Thymus (tissue), 11 donors: ENCODE results near the gene LRRC4C. TPM values are rescaled to one million over a fixed set of nuclear protein-coding genes. Genes with fewer than 3 reads are reported as not detected.

Experiments used
- DNase-seq, 9 donors: peaks; one replicate each; pipeline ENCODE4 v3.0.0-alpha.2; 2013; ENCODE audit warnings: low spot score in 9 of 9, low read depth in 6 of 9, missing footprints in 1 of 9
- H3K27ac ChIP-seq, 2 donors: one replicate each; pipeline ENCODE4 v1.5.1; 2013; ENCODE audit warnings: control low read depth in 1 of 2, low read depth in 1 of 2, low read length in 1 of 2, mild to moderate bottlenecking in 1 of 2, moderate library complexity in 1 of 2
- H3K27me3 ChIP-seq, 2 donors: one replicate each; pipeline ENCODE4 v1.5.1; 2013; ENCODE audit warnings: low read length in 1 of 2; ENCODE audit not compliant: control insufficient read depth in 2 of 2, insufficient read depth in 1 of 2
- H3K36me3 ChIP-seq, 2 donors: one replicate each; pipeline ENCODE4 v1.5.1; 2013; ENCODE audit warnings: low read length in 1 of 2, mild to moderate bottlenecking in 1 of 2, moderate library complexity in 1 of 2; ENCODE audit not compliant: control insufficient read depth in 2 of 2, insufficient read depth in 2 of 2
- H3K4me1 ChIP-seq, 2 donors: one replicate each; pipeline ENCODE4 v1.5.1; 2013; ENCODE audit warnings: low read length in 2 of 2; ENCODE audit not compliant: control insufficient read depth in 2 of 2, insufficient read depth in 2 of 2
- H3K4me3 ChIP-seq, 2 donors: one replicate each; pipeline ENCODE4 v1.5.1; 2013; ENCODE audit warnings: low read length in 2 of 2, control low read depth in 1 of 2, mild to moderate bottlenecking in 1 of 2
- H3K9me3 ChIP-seq, 2 donors: one replicate each; pipeline ENCODE4 v1.5.1; 2013; ENCODE audit warnings: low read length in 1 of 2, mild to moderate bottlenecking in 1 of 2; ENCODE audit not compliant: control insufficient read depth in 2 of 2, insufficient read depth in 1 of 2
- WGBS: extraction: QIAGEN DNeasy Blood & Tissue Kit; methylation state at CpG from one replicate; pipeline ENCODE4 v1.1.7; 2013; 5-methylcytosine and 5-hydroxymethylcytosine counted together
- polyA plus RNA-seq: library from polyadenylated mRNA; stranded (reverse); fragments of 200-250 nt; gene quantifications from one replicate; pipeline ENCODE4 v1.2.3, GENCODE V29; 2013
- total RNA-seq: library from RNA; stranded (reverse); fragments of 120-200 nt; gene quantifications from one replicate; pipeline ENCODE4 v1.2.4, GENCODE V29; 2013
- donor health status: healthy.

LRRC4C gene
- total and polyA plus RNA-seq, 2 donors, result 0.30 to 1.6 TPM

DNA sequence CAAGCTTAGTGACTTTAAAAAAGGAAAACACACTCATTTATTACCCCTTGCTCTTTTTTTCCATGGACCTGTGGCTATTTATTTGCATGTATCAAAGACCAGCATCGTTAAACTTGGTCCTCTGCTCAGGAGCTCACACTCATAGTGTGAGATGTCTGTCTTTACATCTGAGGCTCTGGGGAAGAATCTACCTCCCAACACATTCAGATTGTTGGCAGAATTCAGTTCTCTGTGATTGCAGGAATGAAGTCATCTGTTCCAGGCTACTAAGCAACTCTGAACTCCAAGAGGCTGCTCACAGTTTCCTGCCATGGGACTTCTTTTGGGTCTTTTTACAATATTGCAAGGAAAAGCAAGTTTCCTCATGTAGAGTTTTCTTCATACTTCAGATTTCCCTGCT is 138.8 kb downstream of the LRRC4C start:
- 89% methylated on average over 1 of the region's 1 CpG for WGBS
- H3K36me3 ChIP-seq, result no peaks in the 10 kb centered on the region
- H3K9me3 ChIP-seq, result no peaks in the 10 kb centered on the region
- no peaks in the 10 kb centered on the region for H3K4me1 ChIP-seq
- H3K4me3 ChIP-seq, result no peak overlapping the region
- no peaks in the 10 kb centered on the region for H3K27me3 ChIP-seq
- no peak overlapping the region for H3K27ac ChIP-seq
- no peak for DNase-seq

DNA sequence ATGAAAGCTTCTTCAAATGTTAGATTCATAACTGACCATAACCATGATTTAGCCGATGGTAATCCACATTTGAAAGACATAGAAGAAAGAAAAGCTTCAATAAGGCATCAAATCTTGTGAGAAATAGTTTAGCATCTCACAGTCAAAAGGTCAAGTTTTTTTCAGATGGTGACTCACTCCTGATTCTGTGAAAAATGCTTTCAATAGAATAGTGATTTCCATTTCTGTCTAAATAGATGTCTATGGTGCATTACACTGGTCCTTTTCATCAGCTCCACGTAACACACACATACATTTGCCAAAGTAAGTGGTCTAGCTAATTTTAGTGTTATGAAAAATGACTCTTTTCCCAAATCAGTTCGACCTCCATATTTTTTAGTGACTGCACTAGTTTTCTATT is 139.2 kb downstream of the LRRC4C start:
- no peaks in the 10 kb centered on the region for H3K9me3 ChIP-seq
- DNase-seq, result no peak
- no peaks in the 10 kb centered on the region for H3K27me3 ChIP-seq
- H3K4me3 ChIP-seq, result no peak overlapping the region
- WGBS, result 73% methylated on average over 3 of the region's 3 CpGs
- H3K27ac ChIP-seq, result no peak overlapping the region
- H3K4me1 ChIP-seq, result no peaks in the 10 kb centered on the region
- no peaks in the 10 kb centered on the region for H3K36me3 ChIP-seq

DNA sequence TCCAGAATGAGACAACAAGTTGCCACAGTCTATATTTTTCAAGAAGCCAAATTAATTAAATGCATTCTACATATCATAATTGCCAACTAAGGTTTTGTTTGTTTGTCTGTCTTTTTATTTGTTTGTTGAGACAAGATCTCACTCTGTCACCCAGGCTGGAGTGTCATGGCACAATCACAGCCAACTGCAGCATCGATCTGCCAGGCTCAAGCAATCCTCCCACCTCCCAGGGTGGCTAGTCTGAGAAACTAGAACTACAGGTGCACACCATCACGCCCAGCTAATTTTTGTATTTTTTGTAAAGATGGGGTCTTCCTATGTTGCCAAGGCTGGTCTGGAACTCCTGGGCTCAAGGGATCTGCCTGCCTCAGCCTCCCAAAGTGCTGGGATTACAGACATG is 140.0 kb downstream of the LRRC4C start:
- Histone ChIP-seq H3K27ac (no peak overlapping the region), H3K4me1 (no peaks in the 10 kb centered on the region), H3K36me3 (no peaks in the 10 kb centered on the region), H3K4me3 (no peak overlapping the region), H3K27me3 (no peaks in the 10 kb centered on the region), H3K9me3 (no peaks in the 10 kb centered on the region)
- DNase-seq, result no peak
- WGBS, result 88% methylated on average over 2 of the region's 2 CpGs

DNA sequence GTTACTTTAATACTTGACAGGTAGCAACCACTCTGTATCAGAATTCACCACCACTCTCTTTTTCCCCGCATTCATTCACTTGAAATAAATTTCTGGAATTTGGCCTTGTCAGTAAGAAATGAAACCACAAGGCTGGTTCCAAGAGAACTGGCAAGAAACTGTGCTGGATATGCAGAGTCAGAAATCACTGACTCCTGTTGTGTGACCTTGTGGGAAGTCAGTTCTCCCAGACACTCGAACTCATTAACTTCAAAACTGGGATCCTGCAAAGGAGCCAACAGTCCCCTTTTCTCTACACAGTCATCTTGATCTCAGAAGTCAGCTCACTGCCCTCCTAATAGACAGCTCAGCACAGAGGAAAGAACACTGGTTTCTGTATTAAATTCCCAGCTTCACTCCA is 142.7 kb downstream of the LRRC4C start:
- Histone ChIP-seq H3K27me3 (no peaks in the 10 kb centered on the region), H3K4me3 (no peak overlapping the region)

DNA sequence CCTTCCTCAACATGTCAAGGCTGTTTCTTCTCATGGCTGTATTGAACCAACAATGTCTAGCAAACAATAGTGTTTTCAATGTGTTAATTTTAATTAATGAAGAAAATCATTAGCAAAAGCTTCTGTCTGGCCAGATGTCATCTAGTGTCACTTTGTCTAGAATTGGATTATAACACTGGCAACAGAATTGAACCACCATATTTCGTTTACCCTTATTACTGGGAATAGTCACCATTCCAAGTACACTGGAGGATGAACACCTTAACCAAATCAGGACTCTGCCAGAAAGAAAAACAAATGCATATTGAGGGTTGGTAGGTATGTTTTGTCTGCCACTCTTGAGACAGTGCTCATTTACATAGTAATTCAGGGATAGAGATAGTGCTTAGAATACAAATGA is 146.2 kb downstream of the LRRC4C start:
- no peak overlapping the region for H3K4me3 ChIP-seq
- 91% methylated on average over 1 of the region's 1 CpG for WGBS

More for the DNA sequence above, 142.7 kb downstream of the LRRC4C start:
- no peak overlapping the region for H3K27ac ChIP-seq
- H3K9me3 ChIP-seq, result no peaks in the 10 kb centered on the region
- H3K36me3 ChIP-seq, result no peaks in the 10 kb centered on the region
- no peak for DNase-seq
- WGBS, result 82% methylated on average over 2 of the region's 2 CpGs
- H3K4me1 ChIP-seq, result no peaks in the 10 kb centered on the region

DNA sequence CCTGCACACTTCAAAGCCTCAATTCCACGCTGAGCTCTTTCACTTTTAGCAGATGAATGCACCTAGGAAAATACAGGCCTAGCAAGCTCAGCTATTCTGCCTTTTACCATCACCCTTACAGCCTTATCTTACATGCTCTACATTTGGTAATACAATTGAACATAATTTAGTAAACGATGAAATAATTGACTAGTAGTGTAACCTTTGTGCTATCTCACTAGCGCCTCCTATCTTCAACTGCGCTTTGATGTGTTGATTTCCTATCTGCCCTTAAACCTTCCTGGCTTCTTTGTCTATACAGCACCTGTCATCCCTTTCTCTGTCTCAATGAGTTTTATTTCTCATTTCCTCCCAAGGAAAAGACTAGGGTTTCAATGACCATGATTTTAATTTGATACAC is 149.7 kb downstream of the LRRC4C start:
- Histone ChIP-seq H3K27ac (no peak overlapping the region), H3K4me3 (no peak overlapping the region), H3K4me1 (no peaks in the 10 kb centered on the region), H3K9me3 (peaks cover 0 to 4% of the 10 kb centered on the region in 2 donors), H3K36me3 (no peaks in the 10 kb centered on the region), H3K27me3 (no peaks in the 10 kb centered on the region)
- 79% methylated on average over 4 of the region's 4 CpGs for WGBS
- no peak for DNase-seq

More for the DNA sequence above, 146.2 kb downstream of the LRRC4C start:
- DNase-seq, result no peak
- Histone ChIP-seq H3K9me3 (peaks cover 0 to 4% of the 10 kb centered on the region in 2 donors), H3K27me3 (no peaks in the 10 kb centered on the region), H3K36me3 (no peaks in the 10 kb centered on the region), H3K4me1 (no peaks in the 10 kb centered on the region), H3K27ac (no peak overlapping the region)

DNA sequence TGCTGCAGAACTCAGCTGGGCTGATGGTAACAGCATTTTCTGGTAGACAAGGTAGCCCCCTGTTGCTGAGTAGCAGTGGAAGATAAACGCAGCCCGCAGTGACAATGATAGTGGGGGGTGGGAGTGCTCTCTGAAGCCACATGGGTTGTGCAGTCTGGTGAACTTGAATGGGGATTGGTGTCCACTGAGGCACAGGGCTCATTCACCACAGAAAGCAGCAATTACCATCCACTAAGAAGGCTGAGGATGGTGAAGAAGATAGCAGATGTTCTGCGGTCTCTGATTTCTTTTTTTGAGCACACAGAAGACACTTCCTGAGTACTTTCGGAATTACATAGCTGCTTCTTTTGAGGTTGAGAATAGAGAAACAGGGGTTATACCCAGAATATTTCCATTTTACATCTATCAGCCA is 150.3 kb downstream of the LRRC4C start:
- no peak overlapping the region for H3K27ac ChIP-seq

DNA sequence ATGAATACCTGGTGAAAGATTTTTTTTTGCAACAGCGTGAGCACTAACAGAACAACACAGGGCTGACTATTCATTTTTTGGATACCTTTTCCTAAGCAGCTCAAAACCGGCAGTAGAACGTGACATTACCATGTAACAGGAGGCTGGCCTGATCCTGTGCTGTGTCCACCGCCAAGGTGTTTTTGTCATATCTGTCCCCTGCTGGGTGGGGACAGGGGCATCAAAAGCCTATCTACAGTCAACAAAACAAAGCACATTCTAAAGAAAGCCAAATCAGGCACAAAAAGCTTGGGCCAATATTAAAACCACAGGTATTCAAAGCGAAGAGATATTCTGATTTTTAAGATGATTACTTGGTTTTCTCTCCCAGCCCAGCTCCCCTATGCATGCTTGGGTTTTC is 151.2 kb downstream of the LRRC4C start:
- no peak overlapping the region for H3K4me3 ChIP-seq
- H3K27me3 ChIP-seq, result no peaks in the 10 kb centered on the region
- no peak for DNase-seq
- no peak overlapping the region for H3K27ac ChIP-seq
- no peaks in the 10 kb centered on the region for H3K4me1 ChIP-seq
- no peaks in the 10 kb centered on the region for H3K36me3 ChIP-seq
- WGBS, result 91% methylated on average over 5 of the region's 5 CpGs
- peaks cover 0 to 4% of the 10 kb centered on the region in 2 donors for H3K9me3 ChIP-seq

More for the DNA sequence above, 150.3 kb downstream of the LRRC4C start:
- Histone ChIP-seq H3K36me3 (no peaks in the 10 kb centered on the region), H3K4me3 (no peak overlapping the region), H3K4me1 (no peaks in the 10 kb centered on the region), H3K9me3 (peaks cover 0 to 4% of the 10 kb centered on the region in 2 donors), H3K27me3 (no peaks in the 10 kb centered on the region)
- WGBS, result 91% methylated on average over 4 of the region's 4 CpGs
- no peak for DNase-seq

DNA sequence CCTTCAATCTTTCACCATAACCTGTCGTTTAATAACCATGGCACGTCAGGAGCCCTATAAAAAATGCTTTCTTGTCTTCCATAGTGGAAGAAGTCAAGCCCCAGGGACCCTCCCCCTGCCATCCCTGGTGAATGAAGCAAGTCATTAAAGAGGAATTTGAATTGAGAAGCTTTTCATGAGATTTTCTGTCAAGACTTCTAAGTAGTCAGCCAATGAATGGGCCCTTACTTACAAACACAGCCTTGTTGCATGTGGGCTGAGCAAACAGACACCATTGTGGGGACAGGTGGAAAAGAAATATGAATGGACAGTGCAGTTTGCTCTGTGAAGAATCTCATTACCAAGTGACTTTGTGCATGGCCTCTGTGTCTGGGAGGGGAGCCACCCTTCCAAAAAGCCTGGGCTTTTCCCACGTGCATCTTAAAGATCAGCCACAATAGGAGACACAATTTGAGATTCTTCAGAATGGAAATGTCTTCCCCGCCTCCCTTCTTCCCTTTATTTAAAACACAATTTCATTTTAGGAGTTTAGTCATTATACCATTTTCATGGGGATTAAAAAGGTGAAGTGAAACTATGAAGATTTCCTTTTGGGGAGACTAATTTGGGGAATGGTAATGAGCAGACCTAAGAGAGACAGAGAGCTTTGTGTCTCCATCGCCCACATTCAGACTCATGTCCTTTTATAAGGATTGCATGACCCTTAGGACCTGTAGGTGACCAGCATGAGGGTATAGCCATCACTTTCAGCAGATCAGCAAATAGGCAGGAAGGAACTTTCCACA is 152.0 kb downstream of the LRRC4C start:
- WGBS, result 84% methylated on average over 5 of the region's 5 CpGs
- peaks cover 0 to 4% of the 10 kb centered on the region in 2 donors for H3K9me3 ChIP-seq
- no peak for DNase-seq
- H3K4me3 ChIP-seq, result no peak overlapping the region
- H3K36me3 ChIP-seq, result no peaks in the 10 kb centered on the region
- H3K4me1 ChIP-seq, result no peaks in the 10 kb centered on the region
- no peaks in the 10 kb centered on the region for H3K27me3 ChIP-seq
- H3K27ac ChIP-seq, result no peak overlapping the region
